Gastrocnemius medialis (tissue), 4 donors: ENCODE results near the gene KCNK15. TPM values are rescaled to one million over a fixed set of nuclear protein-coding genes. Genes with fewer than 3 reads are reported as not detected.

ENCODE experiments used
- ATAC-seq, 2 donors: fragments of 150-250 bp; one replicate each; pipeline ENCODE4 v1.9.1; 2016
- DNase-seq, 2 donors: peaks; one replicate each; pipeline ENCODE4 v3.0.0-alpha.2; 2019
- H3K27ac ChIP-seq, 4 donors: fragments of 200-600 bp; sonication (generic); 1 replicate in 1 of 4; 2 replicates in 3 of 4; pipeline ENCODE4 v1.5.1; 2016 to 2018; ENCODE audit warnings: mild to moderate bottlenecking in 2 of 4, moderate library complexity in 1 of 4
- H3K27me3 ChIP-seq, 3 donors: fragments of 200-600 bp; sonication (generic) in 2 of 3; 1 replicate in 1 of 3; 2 replicates in 2 of 3; pipeline versions ENCODE4 v1.5.1 to v1.6.0; 2016 to 2019; ENCODE audit warnings: mild to moderate bottlenecking in 1 of 3, moderate library complexity in 1 of 3
- H3K36me3 ChIP-seq, 2 donors: fragments of 200-600 bp; sonication (generic) in 1 of 2; one replicate each; pipeline ENCODE4 v1.5.1; 2017 to 2018
- H3K4me1 ChIP-seq, 2 donors: fragments of 200-600 bp; sonication (generic) in 1 of 2; one replicate each; pipeline ENCODE4 v1.5.1; 2016 to 2017; ENCODE audit warnings: mild to moderate bottlenecking in 2 of 2
- H3K4me3 ChIP-seq, 4 donors: fragments of 200-600 bp; sonication (generic) in 3 of 4; 1 replicate in 1 of 4; 2 replicates in 3 of 4; pipeline ENCODE4 v1.5.1; 2016 to 2019; ENCODE audit warnings: mild to moderate bottlenecking in 2 of 4
- H3K9me3 ChIP-seq, 3 donors: fragments of 200-600 bp; sonication (generic) in 2 of 3; 1 replicate in 1 of 3; 2 replicates in 2 of 3; pipeline ENCODE4 v1.5.1; 2016 to 2019
- POLR2A ChIP-seq, 2 donors: fragments of 450-650 bp; IDR thresholded peaks; one replicate each; pipeline ENCODE4 v1.6.1; 2017; ENCODE audit warnings: antibody characterized with exemption in 2 of 2, mild to moderate bottlenecking in 2 of 2, moderate library complexity in 2 of 2
- in situ Hi-C, 4 donors: fragments of 200-750 bp; cut with MboI; loops; one replicate each; pipeline versions ENCODE4 v1.15.0 to v1.8.0; 2017; ENCODE audit warnings: low sequenced_read_pairs in 4 of 4
- intact Hi-C: fragments of 100-400 bp; cut with DNase I; formaldehyde crosslinking; loops from one replicate; pipeline ENCODE4 v1.15.1; 2023; ENCODE audit warnings: low total_unique reads
- total RNA-seq, 4 donors: library from RNA; depleted of rRNA; stranded (reverse); fragments of >200 nt; gene quantifications; one replicate each; pipeline versions ENCODE4 v1.1.0 to v1.2.3, GENCODE V29; 2016
- TF ChIP-seq, protein P1 (sequence below), 5 experiments: fragments of 450-650 bp in 3 of 5; fragments of 200-600 bp in 2 of 5; sonication (generic) in 2 of 5; IDR thresholded peaks in 4 of 5; conservative IDR thresholded peaks in 1 of 5; 1 replicate in 4 of 5; 2 replicates in 1 of 5; pipeline ENCODE4 v1.5.1; 2016 to 2019; ENCODE audit warnings: antibody characterized with exemption in 5 of 5, mild to moderate bottlenecking in 3 of 5, moderate library complexity in 3 of 5

KCNK15 gene
- total RNA-seq, 4 donors from 2014 or later: 0.20 TPM; not detected in 3

DNA sequence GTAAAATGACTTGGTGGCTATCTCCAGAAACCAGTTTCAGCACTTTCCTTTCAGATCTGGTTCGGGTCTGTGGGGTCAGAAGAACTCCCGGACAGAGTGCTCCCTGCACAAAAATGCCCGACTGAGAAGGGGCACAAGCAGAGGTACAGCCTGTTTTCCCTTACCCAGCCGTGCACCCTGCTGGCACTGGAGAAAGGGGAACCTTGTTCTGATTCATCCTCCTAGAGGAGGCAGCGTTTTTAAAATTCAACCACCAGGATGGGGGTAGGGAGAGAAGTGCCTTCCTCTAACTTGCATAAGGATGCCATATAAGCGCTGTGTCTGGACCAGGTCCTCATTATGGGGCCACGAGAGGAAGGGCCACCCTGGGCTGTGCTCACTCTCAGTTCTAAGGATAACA lies 47.1 kb downstream of the KCNK15 start:
- no peak for DNase-seq
- no peak for TF ChIP-seq POLR2A (IDR thresholded peaks at IDR 0.05)
- TF ChIP-seq, protein P1, sequence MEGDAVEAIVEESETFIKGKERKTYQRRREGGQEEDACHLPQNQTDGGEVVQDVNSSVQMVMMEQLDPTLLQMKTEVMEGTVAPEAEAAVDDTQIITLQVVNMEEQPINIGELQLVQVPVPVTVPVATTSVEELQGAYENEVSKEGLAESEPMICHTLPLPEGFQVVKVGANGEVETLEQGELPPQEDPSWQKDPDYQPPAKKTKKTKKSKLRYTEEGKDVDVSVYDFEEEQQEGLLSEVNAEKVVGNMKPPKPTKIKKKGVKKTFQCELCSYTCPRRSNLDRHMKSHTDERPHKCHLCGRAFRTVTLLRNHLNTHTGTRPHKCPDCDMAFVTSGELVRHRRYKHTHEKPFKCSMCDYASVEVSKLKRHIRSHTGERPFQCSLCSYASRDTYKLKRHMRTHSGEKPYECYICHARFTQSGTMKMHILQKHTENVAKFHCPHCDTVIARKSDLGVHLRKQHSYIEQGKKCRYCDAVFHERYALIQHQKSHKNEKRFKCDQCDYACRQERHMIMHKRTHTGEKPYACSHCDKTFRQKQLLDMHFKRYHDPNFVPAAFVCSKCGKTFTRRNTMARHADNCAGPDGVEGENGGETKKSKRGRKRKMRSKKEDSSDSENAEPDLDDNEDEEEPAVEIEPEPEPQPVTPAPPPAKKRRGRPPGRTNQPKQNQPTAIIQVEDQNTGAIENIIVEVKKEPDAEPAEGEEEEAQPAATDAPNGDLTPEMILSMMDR (IDR thresholded peaks at IDR 0.05 in 4 of 5, conservative IDR thresholded peaks at IDR 0.05 in 1 of 5): no peak
- in situ Hi-C loops: no loop called here
- Histone ChIP-seq H3K27ac (no peak overlapping the region), H3K9me3 (no peaks in the 10 kb centered on the region), H3K27me3 (no peaks in the 10 kb centered on the region), H3K4me3 (no peak overlapping the region), H3K4me1 (peaks cover 0 to 14% of the 10 kb centered on the region in 2 donors), H3K36me3 (no peaks in the 10 kb centered on the region)
- ATAC-seq: no peak
- intact Hi-C loops: no loop called here

DNA sequence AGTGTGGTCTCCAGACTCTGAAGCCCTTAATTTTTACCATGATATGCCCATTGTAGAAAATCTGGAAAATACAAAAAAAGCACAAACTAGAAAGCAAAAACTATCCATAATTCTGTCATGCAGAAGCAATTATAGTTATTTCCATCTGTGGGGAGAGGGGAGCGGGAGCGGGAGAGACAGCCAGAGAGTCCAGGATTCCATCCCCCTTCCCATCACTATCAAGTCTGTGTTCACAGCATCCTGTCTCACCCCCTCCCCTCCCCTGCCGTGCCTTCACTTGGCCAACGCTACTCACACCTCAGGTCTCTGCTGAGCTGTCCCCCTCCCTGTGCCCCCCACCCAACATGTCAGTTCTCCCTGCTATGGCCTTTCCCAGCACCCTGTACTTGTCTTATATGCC lies 50.2 kb downstream of the KCNK15 start:
- no peaks in the 10 kb centered on the region for H3K36me3 ChIP-seq
- intact Hi-C loops: no loop called here
- ATAC-seq: no peak
- no peaks in the 10 kb centered on the region for H3K9me3 ChIP-seq
- in situ Hi-C loops: no loop called here
- no peak for DNase-seq
- peaks cover 0 to 8% of the 10 kb centered on the region in 2 donors for H3K4me1 ChIP-seq
- TF ChIP-seq, protein P1 (IDR thresholded peaks at IDR 0.05 in 4 of 5, conservative IDR thresholded peaks at IDR 0.05 in 1 of 5): no peak
- TF ChIP-seq POLR2A (IDR thresholded peaks at IDR 0.05): no peak
- H3K27me3 ChIP-seq: no peaks in the 10 kb centered on the region
- H3K27ac ChIP-seq: no peak overlapping the region
- H3K4me3 ChIP-seq: no peak overlapping the region

DNA sequence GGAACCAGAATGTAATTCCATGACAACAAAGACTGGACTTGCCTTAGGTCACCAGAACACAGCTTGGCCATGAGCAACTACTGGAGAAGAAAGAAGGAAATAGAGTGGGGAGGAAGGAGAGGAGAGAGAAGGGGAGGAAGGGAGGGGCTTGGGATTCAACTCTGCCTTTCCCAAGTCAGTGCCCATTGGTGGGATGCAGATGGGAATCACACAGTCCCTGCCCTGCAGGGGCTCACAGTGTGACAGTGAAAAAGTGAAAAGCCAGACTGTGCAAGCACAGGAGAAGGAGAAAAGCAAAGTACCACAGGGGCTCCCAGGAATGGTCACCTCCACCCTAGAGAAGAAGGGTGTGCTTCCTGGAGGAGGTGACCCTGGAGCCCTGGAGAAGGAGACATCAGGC lies 50.6 kb downstream of the KCNK15 start:
- peaks cover 0 to 3% of the 10 kb centered on the region in 2 donors for H3K4me1 ChIP-seq
- H3K36me3 ChIP-seq: no peaks in the 10 kb centered on the region
- intact Hi-C loops (no loop called here), in situ Hi-C loops (no loop called here)
- no peak overlapping the region for H3K27ac ChIP-seq
- DNase-seq (no peak), ATAC-seq (no peak)
- no peaks in the 10 kb centered on the region for H3K27me3 ChIP-seq
- H3K9me3 ChIP-seq: no peaks in the 10 kb centered on the region
- TF ChIP-seq, protein P1 (IDR thresholded peaks at IDR 0.05 in 4 of 5, conservative IDR thresholded peaks at IDR 0.05 in 1 of 5): no peak
- no peak for TF ChIP-seq POLR2A (IDR thresholded peaks at IDR 0.05)
- no peak overlapping the region for H3K4me3 ChIP-seq

DNA sequence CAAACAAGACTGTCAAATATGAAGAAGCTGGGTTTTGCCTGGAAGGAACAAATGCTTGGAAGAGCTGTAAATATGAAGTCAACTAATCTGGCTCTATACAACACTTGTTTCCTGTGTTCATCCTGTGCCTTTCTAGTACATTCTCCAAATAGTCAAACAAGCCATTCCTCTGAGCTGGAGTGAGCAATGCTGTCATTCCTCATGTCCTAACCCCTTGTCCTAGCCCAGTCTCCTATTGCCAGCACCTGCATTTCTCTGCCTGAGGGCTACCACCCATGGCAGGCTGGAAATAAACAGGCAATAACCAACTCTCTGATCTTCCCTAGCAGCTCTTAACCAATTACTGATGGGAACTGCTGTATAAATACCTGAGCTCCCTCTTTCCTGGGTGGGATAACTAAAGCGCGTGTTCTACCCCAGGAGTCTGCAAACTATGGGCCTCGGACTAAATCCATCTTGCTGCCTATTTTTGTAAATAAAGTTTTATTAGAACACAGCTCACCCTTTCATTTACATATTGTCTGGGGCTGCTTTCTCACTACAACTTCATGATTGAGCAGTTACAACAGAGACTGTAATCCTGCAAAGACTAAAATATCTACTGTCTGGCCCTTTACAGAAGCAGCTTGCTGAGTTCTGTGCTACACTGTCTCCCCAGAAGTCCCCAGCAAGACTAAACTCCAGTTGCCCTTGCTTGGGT lies 51.2 kb downstream of the KCNK15 start:
- no peaks in the 10 kb centered on the region for H3K9me3 ChIP-seq
- H3K27me3 ChIP-seq: no peaks in the 10 kb centered on the region
- TF ChIP-seq, protein P1 (IDR thresholded peaks at IDR 0.05 in 4 of 5, conservative IDR thresholded peaks at IDR 0.05 in 1 of 5): no peak
- TF ChIP-seq POLR2A (IDR thresholded peaks at IDR 0.05): no peak
- ATAC-seq (no peak), DNase-seq (no peak)
- intact Hi-C loops: no loop called here
- no peaks in the 10 kb centered on the region for H3K4me1 ChIP-seq
- H3K27ac ChIP-seq: no peak overlapping the region
- no peaks in the 10 kb centered on the region for H3K36me3 ChIP-seq
- no peak overlapping the region for H3K4me3 ChIP-seq
- in situ Hi-C loops: no loop called here

DNA sequence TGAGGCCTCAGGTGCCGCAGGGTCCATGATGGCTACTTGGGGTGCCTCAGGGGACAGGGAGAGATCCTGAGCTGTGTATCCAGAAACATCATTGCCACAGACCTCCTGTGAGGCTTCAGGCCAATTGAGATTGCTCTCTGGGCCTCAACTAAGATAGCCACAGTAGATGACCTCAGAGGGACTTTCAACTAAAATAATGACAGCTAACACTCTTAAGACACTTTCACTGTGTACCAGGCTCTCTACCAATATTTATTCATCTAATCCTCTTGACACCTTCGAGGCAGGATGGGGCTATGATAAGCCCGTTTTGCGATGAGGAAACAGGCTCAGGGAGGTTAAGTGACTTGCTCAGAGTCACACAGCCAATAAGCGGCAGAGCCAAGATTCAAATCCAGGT lies 54.0 kb downstream of the KCNK15 start:
- in situ Hi-C loops: no loop called here
- intact Hi-C loops: loop anchor here (5.0 kb wide), 1 partner anchor 68 kb away; no protein-coding TSS in a partner anchor
- ATAC-seq: no peak
- Histone ChIP-seq H3K36me3 (no peaks in the 10 kb centered on the region), H3K27ac (no peak overlapping the region), H3K27me3 (no peaks in the 10 kb centered on the region), H3K9me3 (no peaks in the 10 kb centered on the region), H3K4me3 (no peak overlapping the region), H3K4me1 (peaks cover 0 to 10% of the 10 kb centered on the region in 2 donors)
- TF ChIP-seq POLR2A (IDR thresholded peaks at IDR 0.05): no peak
- TF ChIP-seq, protein P1 (IDR thresholded peaks at IDR 0.05 in 4 of 5, conservative IDR thresholded peaks at IDR 0.05 in 1 of 5): no peak
- no peak for DNase-seq
